ENCODE data around the gene LAX1. TPM values are rescaled to one million over a fixed set of nuclear protein-coding genes. Genes with fewer than 3 reads are reported as not detected.

Gene LAX1
- polyA plus RNA-seq, 1 donor from 2014 or later: not detected

DNA sequence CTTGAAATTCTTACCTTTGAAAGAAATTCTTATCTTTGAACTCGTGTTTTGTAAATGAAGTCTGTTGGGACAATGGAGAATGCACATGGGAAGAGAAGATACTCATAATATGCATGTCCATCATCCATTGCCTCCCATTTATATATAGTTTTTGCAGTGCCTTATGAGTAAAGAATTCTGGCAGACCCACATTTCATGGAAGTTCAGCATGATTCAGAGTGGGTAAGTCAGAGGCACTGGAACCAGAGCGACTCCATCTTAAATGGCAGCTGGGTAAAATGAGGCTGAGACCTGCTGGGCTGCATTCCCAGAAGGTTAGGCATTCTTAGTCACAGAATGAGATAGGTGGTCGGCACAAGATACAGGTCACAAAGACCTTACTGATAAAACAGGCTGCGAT lies 13.8 kb downstream of the LAX1 start:
- Histone ChIP-seq H3K9me3 (ENCODE audit: low read length) (no peaks in the 10 kb centered on the region), H3K27ac (ENCODE audit: low read length) (no peak overlapping the region), H3K4me3 (ENCODE audit: low read length) (no peak overlapping the region), H3K79me2 (replicated peaks; ENCODE audit: insufficient read depth, low read length) (no peaks in the 10 kb centered on the region), H3K27me3 (ENCODE audit: insufficient read depth, low read depth, low read length) (no peaks in the 10 kb centered on the region), H4K20me1 (ENCODE audit: insufficient read depth) (no peaks in the 10 kb centered on the region), H3K4me2 (ENCODE audit: low read length) (no peak overlapping the region), H3K36me3 (ENCODE audit: insufficient read depth, low read length) (no peaks in the 10 kb centered on the region), H3F3A (ENCODE audit: insufficient read depth, low read length, poor library complexity, severe bottlenecking) (no peaks in the 10 kb centered on the region), H3K9me2 (ENCODE audit: insufficient read depth, low read length) (no peaks in the 10 kb centered on the region), H3K9ac (ENCODE audit: low read length) (no peak overlapping the region), H2AFZ (ENCODE audit: low read depth, low read length) (no peak overlapping the region)
- no peak for TF ChIP-seq RAD21 (conservative IDR thresholded peaks at IDR 0.05)
- TF ChIP-seq EZH2 (IDR thresholded peaks at IDR 0.05; ENCODE audit: borderline replicate concordance, insufficient read depth, low read length, poor library complexity, severe bottlenecking): no peak
- no peak for TF ChIP-seq EP300 (conservative IDR thresholded peaks at IDR 0.05; ENCODE audit: poor library complexity, severe bottlenecking)
- no peak for TF ChIP-seq MXI1 (conservative IDR thresholded peaks at IDR 0.05; ENCODE audit: poor library complexity, severe bottlenecking)
- no peak for TF ChIP-seq TAF1 (IDR thresholded peaks at IDR 0.05; ENCODE audit: low read depth)
- TF ChIP-seq, protein P1, sequence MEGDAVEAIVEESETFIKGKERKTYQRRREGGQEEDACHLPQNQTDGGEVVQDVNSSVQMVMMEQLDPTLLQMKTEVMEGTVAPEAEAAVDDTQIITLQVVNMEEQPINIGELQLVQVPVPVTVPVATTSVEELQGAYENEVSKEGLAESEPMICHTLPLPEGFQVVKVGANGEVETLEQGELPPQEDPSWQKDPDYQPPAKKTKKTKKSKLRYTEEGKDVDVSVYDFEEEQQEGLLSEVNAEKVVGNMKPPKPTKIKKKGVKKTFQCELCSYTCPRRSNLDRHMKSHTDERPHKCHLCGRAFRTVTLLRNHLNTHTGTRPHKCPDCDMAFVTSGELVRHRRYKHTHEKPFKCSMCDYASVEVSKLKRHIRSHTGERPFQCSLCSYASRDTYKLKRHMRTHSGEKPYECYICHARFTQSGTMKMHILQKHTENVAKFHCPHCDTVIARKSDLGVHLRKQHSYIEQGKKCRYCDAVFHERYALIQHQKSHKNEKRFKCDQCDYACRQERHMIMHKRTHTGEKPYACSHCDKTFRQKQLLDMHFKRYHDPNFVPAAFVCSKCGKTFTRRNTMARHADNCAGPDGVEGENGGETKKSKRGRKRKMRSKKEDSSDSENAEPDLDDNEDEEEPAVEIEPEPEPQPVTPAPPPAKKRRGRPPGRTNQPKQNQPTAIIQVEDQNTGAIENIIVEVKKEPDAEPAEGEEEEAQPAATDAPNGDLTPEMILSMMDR (IDR thresholded peaks at IDR 0.05; ENCODE audit: poor library complexity, severe bottlenecking): no peak
- TF ChIP-seq POLR2AphosphoS5 (IDR thresholded peaks at IDR 0.05): no peak
- TF ChIP-seq REST (IDR thresholded peaks at IDR 0.05; ENCODE audit: borderline replicate concordance): no peak
- TF ChIP-seq SMC3 (conservative IDR thresholded peaks at IDR 0.05; ENCODE audit: poor library complexity): no peak

GRCh38 chr1:203781962-203782361 lies 17.0 kb downstream of the LAX1 start:
- TF ChIP-seq REST (IDR thresholded peaks at IDR 0.05; ENCODE audit: borderline replicate concordance) (no peak), SMC3 (conservative IDR thresholded peaks at IDR 0.05; ENCODE audit: poor library complexity) (no peak), TAF1 (IDR thresholded peaks at IDR 0.05; ENCODE audit: low read depth) (no peak)

More at GRCh38 chr1:203781962-203782361, 17.0 kb downstream of the LAX1 start:
- Histone ChIP-seq H3K36me3 (ENCODE audit: insufficient read depth, low read length) (no peaks in the 10 kb centered on the region), H3F3A (ENCODE audit: insufficient read depth, low read length, poor library complexity, severe bottlenecking) (no peaks in the 10 kb centered on the region), H3K4me3 (ENCODE audit: low read length) (no peak overlapping the region), H4K20me1 (ENCODE audit: insufficient read depth) (no peaks in the 10 kb centered on the region), H3K79me2 (replicated peaks; ENCODE audit: insufficient read depth, low read length) (no peaks in the 10 kb centered on the region), H3K9me3 (ENCODE audit: low read length) (no peaks in the 10 kb centered on the region), H3K27ac (ENCODE audit: low read length) (no peak overlapping the region), H3K9me2 (ENCODE audit: insufficient read depth, low read length) (no peaks in the 10 kb centered on the region), H3K4me2 (ENCODE audit: low read length) (no peak overlapping the region), H2AFZ (ENCODE audit: low read depth, low read length) (no peak overlapping the region), H3K27me3 (ENCODE audit: insufficient read depth, low read depth, low read length) (no peaks in the 10 kb centered on the region), H3K9ac (ENCODE audit: low read length) (no peak overlapping the region)

Data from neural cell (in vitro differentiated cells).